Measurements from ENCODE around the gene LAPTM5.
"Not testable (repeated sequence)": the region's sequence is repeated elsewhere in the genome, so short reads cannot be mapped to it uniquely, and the experiment has no call there.

- TF ChIP-seq, protein P1, sequence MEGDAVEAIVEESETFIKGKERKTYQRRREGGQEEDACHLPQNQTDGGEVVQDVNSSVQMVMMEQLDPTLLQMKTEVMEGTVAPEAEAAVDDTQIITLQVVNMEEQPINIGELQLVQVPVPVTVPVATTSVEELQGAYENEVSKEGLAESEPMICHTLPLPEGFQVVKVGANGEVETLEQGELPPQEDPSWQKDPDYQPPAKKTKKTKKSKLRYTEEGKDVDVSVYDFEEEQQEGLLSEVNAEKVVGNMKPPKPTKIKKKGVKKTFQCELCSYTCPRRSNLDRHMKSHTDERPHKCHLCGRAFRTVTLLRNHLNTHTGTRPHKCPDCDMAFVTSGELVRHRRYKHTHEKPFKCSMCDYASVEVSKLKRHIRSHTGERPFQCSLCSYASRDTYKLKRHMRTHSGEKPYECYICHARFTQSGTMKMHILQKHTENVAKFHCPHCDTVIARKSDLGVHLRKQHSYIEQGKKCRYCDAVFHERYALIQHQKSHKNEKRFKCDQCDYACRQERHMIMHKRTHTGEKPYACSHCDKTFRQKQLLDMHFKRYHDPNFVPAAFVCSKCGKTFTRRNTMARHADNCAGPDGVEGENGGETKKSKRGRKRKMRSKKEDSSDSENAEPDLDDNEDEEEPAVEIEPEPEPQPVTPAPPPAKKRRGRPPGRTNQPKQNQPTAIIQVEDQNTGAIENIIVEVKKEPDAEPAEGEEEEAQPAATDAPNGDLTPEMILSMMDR (IDR thresholded peaks at IDR 0.05 in 4 of 5, conservative IDR thresholded peaks at IDR 0.05 in 1 of 5), result not testable (repeated sequence)
- TF ChIP-seq POLR2A (IDR thresholded peaks at IDR 0.05), result not testable (repeated sequence)
Measured at GRCh38 chr1:30790256-30790525, 32.6 kb upstream of the LAPTM5 start.

Measured in gastrocnemius medialis (tissue), 4 donors.